Calu3 (cell line): Measurements from ENCODE around the gene ULK2. TPM values are rescaled to one million over a fixed set of nuclear protein-coding genes. Genes with fewer than 3 reads are reported as not detected.
"Not testable (repeated sequence)": the region's sequence is repeated elsewhere in the genome, so short reads cannot be mapped to it uniquely, and the experiment has no call there.

Experiments
- BruUV-seq: library from RNA; stranded (reverse); fragments of 400-500 nt; replicated peaks from 2 replicates; lab custom pipeline; 2021; lab: Mats Ljungman, UMichigan
- CTCF ChIA-PET: fragments of 300-600 bp; sonication (Branson Sonifier 250); formaldehyde crosslinking; loops from one replicate; lab custom pipeline; 2022; ENCODE audit warnings: antibody characterized with exemption; lab: Charles Lee
- DNase-seq: peaks from one replicate; pipeline ENCODE4 v3.0.0; 2022
- H3K27ac Mint-ChIP-seq: one replicate; pipeline ENCODE4 v1.8.0; 2022; ENCODE audit warnings: mixed read lengths; ENCODE audit not compliant: unreplicated experiment
- H3K27me3 Mint-ChIP-seq: one replicate; pipeline ENCODE4 v1.8.0; 2022; ENCODE audit warnings: mixed read lengths; ENCODE audit not compliant: unreplicated experiment
- H3K36me3 Mint-ChIP-seq: one replicate; pipeline ENCODE4 v1.8.0; 2022; ENCODE audit warnings: mild to moderate bottlenecking, moderate library complexity, mixed read lengths; ENCODE audit not compliant: insufficient read depth, unreplicated experiment
- H3K4me1 Mint-ChIP-seq: one replicate; pipeline ENCODE4 v1.8.0; 2022; ENCODE audit warnings: mild to moderate bottlenecking, low read depth, mixed read lengths; ENCODE audit not compliant: unreplicated experiment
- H3K4me3 Mint-ChIP-seq: one replicate; pipeline ENCODE4 v1.8.0; 2022; ENCODE audit warnings: mild to moderate bottlenecking, low read depth, moderate library complexity, mixed read lengths; ENCODE audit not compliant: unreplicated experiment
- H3K9me3 Mint-ChIP-seq: one replicate; pipeline ENCODE4 v1.8.0; 2022; ENCODE audit warnings: low read depth, mixed read lengths; ENCODE audit not compliant: unreplicated experiment
- CTCF ChIP-seq: fragments of 200-600 bp; IDR thresholded peaks from one replicate; pipeline ENCODE4 v1.8.0; 2022; ENCODE audit warnings: antibody characterized with exemption; ENCODE audit not compliant: unreplicated experiment
- intact Hi-C: fragments of 100-400 bp; cut with micrococcal nuclease; formaldehyde crosslinking; loops from one replicate; pipeline ENCODE4 v1.10.0; 2022; ENCODE audit not compliant: unreplicated experiment
- total RNA-seq: library from RNA; stranded (reverse); gene quantifications from 2 replicates; pipeline ENCODE4 v1.2.3, GENCODE V29; 2022

ULK2 gene
- total RNA-seq, 1 experiment from 2014 or later: 4.7 TPM

GRCh38 chr17:19768046-19768782 lies 99.5 kb downstream of the ULK2 start:
- H3K4me3 Mint-ChIP-seq: no peak overlapping the region
- no peaks in the 10 kb centered on the region for H3K9me3 Mint-ChIP-seq
- DNase-seq: no peak
- CTCF ChIA-PET: no interaction called here
- intact Hi-C loops: loop anchor here (10.0 kb wide), 1 partner anchor 403 kb away; the partner anchor contains the start of gene B9D1
- no peak overlapping the region for H3K27ac Mint-ChIP-seq
- no peaks in the 10 kb centered on the region for H3K27me3 Mint-ChIP-seq
- no peaks in the 10 kb centered on the region for H3K4me1 Mint-ChIP-seq
- no TSS peak for BruUV-seq
- H3K36me3 Mint-ChIP-seq: no peaks in the 10 kb centered on the region
- no peak for TF ChIP-seq CTCF

- Mint-ChIP-seq H3K9me3 (no peaks in the 10 kb centered on the region), H3K27me3 (no peaks in the 10 kb centered on the region), H3K4me3 (no peak overlapping the region), H3K27ac (no peak overlapping the region), H3K4me1 (no peaks in the 10 kb centered on the region), H3K36me3 (no peaks in the 10 kb centered on the region)
- intact Hi-C loops: loop anchor here (1.0 to 10.0 kb wide), 2 partner anchors 252 to 402 kb away; partner anchors contain the start of gene B9D1
- BruUV-seq: no TSS peak
- DNase-seq: peak; percentile 80
- peak; percentile 73 for TF ChIP-seq CTCF
- CTCF ChIA-PET: no interaction called here
These were observed 101.1 kb downstream of the ULK2 start for GRCh38 chr17:19766421-19767270.

GRCh38 chr17:19766016-19766415 lies 101.7 kb downstream of the ULK2 start:
- no peak for TF ChIP-seq CTCF
- H3K4me3 Mint-ChIP-seq: no peak overlapping the region
- no TSS peak for BruUV-seq
- no peaks in the 10 kb centered on the region for H3K4me1 Mint-ChIP-seq
- DNase-seq: no peak
- peaks cover 5% of the 10 kb centered on the region for H3K27me3 Mint-ChIP-seq
- CTCF ChIA-PET: no interaction called here
- no peak overlapping the region for H3K27ac Mint-ChIP-seq
- no peaks in the 10 kb centered on the region for H3K36me3 Mint-ChIP-seq
- intact Hi-C loops: loop anchor here (1.0 to 10.0 kb wide), 2 partner anchors 252 to 401 kb away; partner anchors contain the start of gene B9D1
- no peaks in the 10 kb centered on the region for H3K9me3 Mint-ChIP-seq

GRCh38 chr17:19763991-19764390 lies 103.7 kb downstream of the ULK2 start:
- BruUV-seq, CTCF ChIA-PET, H3K27ac Mint-ChIP-seq, DNase-seq, H3K9me3 Mint-ChIP-seq, H3K4me3 Mint-ChIP-seq, H3K4me1 Mint-ChIP-seq, H3K36me3 Mint-ChIP-seq: not testable (repeated sequence)
- peaks cover 25% of the 10 kb centered on the region for H3K27me3 Mint-ChIP-seq
- intact Hi-C loops: loop anchor here (5.0 to 10.0 kb wide), 2 partner anchors 117 to 399 kb away; partner anchors contain the start of genes ALDH3A2 and B9D1
